GM19372 (cell line): ENCODE measurements around the gene AOPEP.

Experiments used
- ATAC-seq: cut with Tn5 transposase; IDR thresholded peaks from one replicate; pipeline ENCODE4 v1.9.1; 2021; ENCODE audit warnings: mild to moderate bottlenecking, low read depth, moderate library complexity; ENCODE audit not compliant: unreplicated experiment

AOPEP gene

DNA sequence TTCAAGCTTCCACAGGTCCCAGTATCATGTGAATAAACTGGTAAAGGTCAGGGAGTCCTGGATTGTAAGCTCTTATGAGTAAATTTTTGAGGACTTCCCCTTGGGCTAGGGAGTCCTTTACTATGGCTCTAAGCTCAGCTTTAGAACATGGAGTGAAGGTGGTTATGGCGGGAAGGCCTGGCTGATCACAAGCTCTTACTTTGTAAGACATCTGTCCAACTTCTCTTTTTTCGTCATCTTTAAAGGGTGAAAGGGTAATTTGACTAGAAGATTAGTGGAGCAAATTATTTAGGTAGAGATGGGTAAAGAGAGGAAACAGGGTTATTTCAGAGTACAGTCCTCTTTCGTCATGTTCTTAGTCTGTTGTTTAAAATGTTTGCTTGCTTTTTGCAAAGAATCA lies 155.4 kb downstream of the AOPEP start:
- no peak for ATAC-seq

DNA sequence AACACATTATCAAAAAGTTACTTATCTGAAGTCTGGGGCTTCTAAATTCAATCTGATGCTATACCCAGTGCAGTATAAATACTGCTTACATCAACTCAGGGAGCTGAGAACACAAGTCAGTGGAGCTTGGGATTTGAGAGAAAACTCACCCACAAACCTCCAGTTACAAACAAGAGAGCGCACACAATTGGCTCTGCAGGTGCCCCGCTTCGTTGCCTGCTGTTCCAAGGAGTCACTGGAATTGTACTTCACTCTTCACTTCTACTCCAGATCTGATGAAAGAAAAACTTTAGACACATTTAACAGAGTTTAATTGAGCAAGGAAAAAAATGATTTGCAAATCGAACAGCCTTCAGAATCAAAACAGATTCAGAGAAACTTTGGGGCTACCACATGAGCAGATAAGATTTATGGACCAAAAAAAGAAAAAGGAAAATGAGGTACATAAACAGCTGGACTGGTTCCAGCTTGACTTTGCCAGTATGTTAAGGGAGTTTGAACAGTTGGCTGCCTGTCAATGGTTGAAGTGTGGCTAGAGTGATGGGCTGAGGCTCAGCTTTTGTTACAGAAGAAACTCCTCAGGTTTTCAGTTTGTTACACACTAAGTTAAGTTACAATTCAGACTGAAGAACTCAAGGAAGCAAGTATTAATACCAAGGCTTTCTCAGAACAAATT lies 156.6 kb downstream of the AOPEP start:
- ATAC-seq = no peak

- no peak for ATAC-seq
Observed at GRCh38 chr9:94885854-94886447, 159.5 kb downstream of the AOPEP start.

DNA sequence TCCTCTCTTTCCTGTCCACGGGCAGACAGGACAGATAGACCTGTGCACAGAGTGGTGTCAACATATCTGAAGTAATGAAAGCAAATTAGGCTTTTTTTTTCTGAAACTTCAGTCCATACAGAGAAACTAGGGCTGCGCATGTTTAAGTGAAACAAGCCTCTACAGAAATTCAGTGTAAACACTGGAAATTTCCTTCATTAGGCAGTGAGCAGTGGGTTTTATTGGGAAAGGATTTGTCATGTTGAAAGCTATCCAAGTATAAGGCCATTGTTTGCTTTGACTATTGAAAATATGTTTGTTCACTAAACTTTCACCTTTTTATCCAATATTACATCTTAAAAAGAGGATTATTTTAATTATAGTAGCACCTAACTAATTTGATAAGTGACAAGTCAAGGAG lies 161.2 kb downstream of the AOPEP start:
- ATAC-seq = no peak

DNA sequence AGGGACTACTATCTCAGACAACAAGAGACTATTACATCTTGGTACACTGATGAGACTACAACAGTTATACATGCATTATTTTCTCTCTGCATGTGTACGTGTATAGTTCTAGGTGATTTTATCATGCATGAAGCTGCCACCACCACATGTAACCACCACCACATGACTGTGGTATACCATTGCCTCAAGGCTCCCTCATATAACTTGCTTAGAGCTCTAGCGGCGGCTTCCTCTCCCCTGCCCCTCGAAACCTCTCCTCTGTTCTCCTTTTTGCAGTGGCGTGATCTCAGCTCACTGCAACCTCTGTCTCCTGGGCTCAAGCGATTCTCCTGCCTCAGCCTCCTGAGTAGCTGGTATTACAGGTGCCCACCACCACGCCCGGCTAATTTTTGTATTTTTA lies 162.3 kb downstream of the AOPEP start:
- ATAC-seq = no peak

DNA sequence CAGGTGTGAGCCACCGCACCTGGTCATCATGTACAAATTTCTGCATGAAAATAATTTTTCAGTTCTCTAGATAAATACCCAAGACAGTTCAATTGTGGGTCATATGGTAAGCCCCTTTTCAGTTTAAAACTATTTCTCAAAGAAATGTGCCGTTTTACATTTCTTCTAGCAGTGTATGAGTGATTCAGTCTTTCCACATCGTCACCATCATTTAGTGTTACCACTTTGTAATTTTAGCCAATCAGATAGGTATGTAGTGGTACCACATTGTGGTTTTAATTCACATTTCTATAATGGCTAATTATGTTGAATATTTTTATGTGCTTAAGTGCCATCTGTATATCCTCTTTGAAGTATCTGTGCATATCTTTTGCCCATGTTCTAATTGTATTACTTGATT lies 163.1 kb downstream of the AOPEP start:
- no peak for ATAC-seq

GRCh38 chr9:94891183-94891582 lies 164.7 kb downstream of the AOPEP start:
- no peak for ATAC-seq

DNA sequence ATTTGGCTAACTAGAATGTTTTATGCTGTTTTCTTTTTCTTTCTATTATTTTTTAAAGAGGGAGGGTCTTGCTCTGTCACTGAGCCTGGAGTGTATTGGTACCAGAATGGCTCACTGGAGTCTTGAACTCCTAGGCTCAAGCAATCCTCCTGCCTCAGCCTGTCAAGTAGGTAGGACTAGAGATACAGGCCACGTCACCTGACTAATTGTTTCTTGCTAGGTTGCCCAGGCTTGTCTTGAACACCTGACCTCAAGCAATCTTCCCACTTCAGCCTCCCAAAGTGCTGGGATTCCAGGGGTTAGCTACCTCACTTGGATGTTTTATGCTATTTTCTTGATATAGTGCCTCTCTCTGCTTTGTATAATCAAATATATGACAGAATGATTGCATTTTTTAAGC lies 166.2 kb downstream of the AOPEP start:
- ATAC-seq = no peak

- no peak for ATAC-seq
Observed at GRCh38 chr9:94894094-94894699, 167.7 kb downstream of the AOPEP start.

DNA sequence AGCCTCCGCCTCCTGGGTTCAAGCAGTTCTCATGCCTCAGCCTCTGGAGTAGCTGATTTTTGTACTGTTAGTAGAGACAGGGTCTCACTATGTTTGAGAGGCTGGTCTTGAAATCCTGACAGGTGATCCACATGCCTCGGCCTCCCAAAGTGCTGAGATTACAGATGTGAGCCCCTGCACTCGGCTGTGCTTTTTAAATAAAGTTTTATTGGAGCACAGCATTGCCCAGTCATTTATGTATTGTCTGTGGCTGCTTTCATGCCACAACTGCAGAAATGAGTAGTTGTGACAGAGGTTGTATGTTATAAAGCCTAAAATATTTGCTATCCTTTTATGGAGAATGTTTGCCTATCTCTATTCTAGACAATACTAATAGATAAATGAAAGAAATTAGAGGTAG lies 169.2 kb downstream of the AOPEP start:
- no peak for ATAC-seq

DNA sequence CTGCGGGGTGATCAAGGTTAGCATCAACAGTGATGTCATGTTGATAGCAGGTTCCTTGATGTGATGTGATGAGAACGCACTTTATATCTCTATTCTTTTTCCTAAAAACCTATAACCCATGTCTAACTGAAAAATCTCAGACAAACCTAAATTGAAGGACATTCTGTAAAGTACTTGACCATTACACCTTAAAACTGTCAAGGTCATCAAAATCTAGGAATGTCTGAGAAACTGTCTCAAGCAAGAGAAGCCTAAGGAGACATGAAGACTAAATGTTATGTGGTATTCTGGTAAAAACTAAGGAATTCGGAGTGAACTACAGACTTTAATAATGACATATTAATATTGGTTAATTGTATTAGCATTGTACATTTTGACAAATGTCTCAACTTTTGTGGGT lies 170.0 kb downstream of the AOPEP start:
- ATAC-seq = no peak

- no peak for ATAC-seq
Observed at GRCh38 chr9:94899464-94900221, 173.1 kb downstream of the AOPEP start.

- ATAC-seq = no peak
Observed at GRCh38 chr9:94900222-94901018, 173.9 kb downstream of the AOPEP start.

GRCh38 chr9:94901019-94901363 lies 174.5 kb downstream of the AOPEP start:
- no peak for ATAC-seq

DNA sequence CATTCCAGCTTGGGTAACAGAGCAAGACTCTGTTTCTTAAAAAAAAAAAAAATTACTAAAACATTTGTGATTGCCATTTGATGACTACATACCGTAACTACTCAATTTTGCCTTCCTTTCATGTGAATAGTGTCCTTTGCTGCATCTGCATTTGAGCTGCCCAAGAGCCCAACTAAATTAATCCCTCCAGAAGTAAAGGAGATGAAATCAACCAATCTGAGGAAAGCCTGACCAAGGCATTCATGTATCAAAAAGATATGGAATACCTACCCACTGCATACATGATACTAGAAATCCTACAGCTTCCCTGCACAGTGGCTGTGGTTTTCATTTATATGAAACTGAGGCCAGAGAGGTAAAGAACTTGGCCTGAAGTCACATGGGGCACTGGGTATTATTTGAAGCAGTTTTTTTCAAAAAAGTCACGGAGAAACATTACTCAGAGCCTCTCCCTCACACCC lies 177.5 kb downstream of the AOPEP start:
- no peak for ATAC-seq

GRCh38 chr9:94904806-94905205 lies 178.3 kb downstream of the AOPEP start:
- ATAC-seq = no peak

DNA sequence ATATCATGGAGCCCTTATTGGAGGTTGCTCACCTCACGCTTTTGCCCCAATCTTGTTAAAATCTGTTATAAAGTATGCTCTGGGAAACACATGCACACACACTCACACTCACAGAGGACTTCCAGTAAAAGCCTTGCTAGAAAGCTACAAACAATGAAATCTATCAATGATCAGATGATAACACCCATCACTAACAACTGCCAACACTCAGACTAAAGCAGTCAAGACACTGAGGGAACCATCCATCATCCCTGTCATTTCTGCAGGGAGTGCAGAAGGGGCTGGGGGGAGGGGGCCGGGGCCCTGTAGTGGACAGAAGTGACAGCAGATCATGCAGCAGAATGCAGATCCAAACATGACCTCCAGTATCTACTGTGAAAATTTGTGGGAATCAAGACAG lies 179.1 kb downstream of the AOPEP start:
- no peak for ATAC-seq

- ATAC-seq = no peak
Observed at GRCh38 chr9:94906181-94906580, 179.7 kb downstream of the AOPEP start.

GRCh38 chr9:94906713-94907112 lies 180.2 kb downstream of the AOPEP start:
- ATAC-seq = no peak

GRCh38 chr9:94907264-94907936 lies 180.9 kb downstream of the AOPEP start:
- no peak for ATAC-seq
